Progenitor cell of endocrine pancreas (in vitro differentiated cells): ENCODE results near the gene PM20D1. TPM values are rescaled to one million over a fixed set of nuclear protein-coding genes. Genes with fewer than 3 reads are reported as not detected.

Experiments
- DNase-seq: peaks from one replicate; pipeline ENCODE4 v3.0.0; 2021; ENCODE audit warnings: low spot score; ENCODE audit not compliant: unreplicated experiment
- H3K27ac Mint-ChIP-seq: 2 replicates; pipeline ENCODE4 v1.8.0; 2021; ENCODE audit warnings: mild to moderate bottlenecking, moderate library complexity, mixed read lengths
- H3K27me3 Mint-ChIP-seq: 2 replicates; pipeline ENCODE4 v1.8.0; 2021; ENCODE audit warnings: mixed read lengths
- H3K36me3 Mint-ChIP-seq: 2 replicates; pipeline ENCODE4 v1.8.0; 2022; ENCODE audit warnings: mixed read lengths; ENCODE audit not compliant: insufficient read depth
- H3K4me1 Mint-ChIP-seq: 2 replicates; pipeline ENCODE4 v1.8.0; 2021; ENCODE audit warnings: low read depth, mixed read lengths
- H3K4me3 Mint-ChIP-seq: 2 replicates; pipeline ENCODE4 v1.8.0; 2021; ENCODE audit warnings: low read depth, mild to moderate bottlenecking, moderate library complexity, mixed read lengths
- H3K9me3 Mint-ChIP-seq: 2 replicates; pipeline ENCODE4 v1.8.0; 2021; ENCODE audit warnings: low read depth, mixed read lengths
- CTCF ChIP-seq: fragments of 200-600 bp; sonication (generic); IDR thresholded peaks from one replicate; pipeline ENCODE4 v1.5.0; 2021; ENCODE audit warnings: antibody characterized with exemption, mild to moderate bottlenecking; ENCODE audit not compliant: unreplicated experiment
- total RNA-seq: library from RNA; stranded (reverse); gene quantifications from 2 replicates; pipeline ENCODE4 v1.2.1, GENCODE V29; 2021

The PM20D1 gene
- total RNA-seq, 1 donor from 2014 or later = not detected

GRCh38 chr1:205822397-205822796, 27.5 kb downstream of the PM20D1 start:
- no peak for TF ChIP-seq CTCF
- H3K27me3 Mint-ChIP-seq = peaks cover 6% of the 10 kb centered on the region
- DNase-seq = no peak
- H3K27ac Mint-ChIP-seq = no peak overlapping the region
- peaks cover 8% of the 10 kb centered on the region for H3K4me1 Mint-ChIP-seq
- peaks cover 5% of the 10 kb centered on the region for H3K9me3 Mint-ChIP-seq
- no peaks in the 10 kb centered on the region for H3K36me3 Mint-ChIP-seq
- no peak overlapping the region for H3K4me3 Mint-ChIP-seq

GRCh38 chr1:205817988-205818387, 31.9 kb downstream of the PM20D1 start:
- no peak for TF ChIP-seq CTCF
- Mint-ChIP-seq H3K27ac (no peak overlapping the region), H3K9me3 (no peaks in the 10 kb centered on the region), H3K36me3 (no peaks in the 10 kb centered on the region), H3K27me3 (no peaks in the 10 kb centered on the region), H3K4me3 (no peak overlapping the region), H3K4me1 (peaks cover 12% of the 10 kb centered on the region)
- no peak for DNase-seq

- H3K4me3 Mint-ChIP-seq = no peak overlapping the region
Observed at GRCh38 chr1:205817364-205817763, 32.6 kb downstream of the PM20D1 start.

GRCh38 chr1:205813755-205814058, 36.2 kb downstream of the PM20D1 start:
- Mint-ChIP-seq H3K4me1 (peaks cover 24% of the 10 kb centered on the region), H3K27ac (peak overlapping the region; percentile 92), H3K27me3 (no peaks in the 10 kb centered on the region), H3K4me3 (peak overlapping the region; percentile 87), H3K36me3 (peaks cover 8% of the 10 kb centered on the region), H3K9me3 (no peaks in the 10 kb centered on the region)
- TF ChIP-seq CTCF = no peak
- DNase-seq = no peak

More at GRCh38 chr1:205817364-205817763, 32.6 kb downstream of the PM20D1 start:
- H3K27me3 Mint-ChIP-seq = no peaks in the 10 kb centered on the region
- DNase-seq = no peak
- peaks cover 14% of the 10 kb centered on the region for H3K4me1 Mint-ChIP-seq
- no peaks in the 10 kb centered on the region for H3K36me3 Mint-ChIP-seq
- no peak for TF ChIP-seq CTCF
- H3K9me3 Mint-ChIP-seq = no peaks in the 10 kb centered on the region
- H3K27ac Mint-ChIP-seq = no peak overlapping the region

GRCh38 chr1:205812878-205813754, 36.8 kb downstream of the PM20D1 start, which contains the start of gene SLC41A1:
SLC41A1 (minus strand) TSS chr1:205813198; CDS start chr1:205810441, 2,757 bp downstream.
- Mint-ChIP-seq H3K9me3 (no peaks in the 10 kb centered on the region), H3K4me1 (peaks cover 24% of the 10 kb centered on the region), H3K27me3 (no peaks in the 10 kb centered on the region), H3K36me3 (peaks cover 10% of the 10 kb centered on the region), H3K4me3 (peak within 1 kb of the TSS; percentile 87), H3K27ac (peak within 1 kb of the TSS; percentile 92)
- DNase-seq = peak; percentile 86
- no peak for TF ChIP-seq CTCF
